Uterus (tissue), 4 donors: ENCODE measurements around the gene RTEL1. TPM values are rescaled to one million over a fixed set of nuclear protein-coding genes. Genes with fewer than 3 reads are reported as not detected.

Experiments used
- DNase-seq, 2 donors: peaks; one replicate each; pipeline ENCODE4 v3.0.0-alpha.2; 2019 to 2020
- H3K27ac ChIP-seq, 2 donors: fragments of 200-600 bp; sonication (generic); 1 replicate in 1 of 2; 2 replicates in 1 of 2; pipeline ENCODE4 v1.5.1; 2016 to 2018
- H3K27me3 ChIP-seq, 2 donors: fragments of 200-600 bp; sonication (generic); one replicate each; pipeline ENCODE4 v1.5.1; 2018 to 2019; ENCODE audit warnings: control low read depth in 1 of 2
- H3K36me3 ChIP-seq, 2 donors: fragments of 200-600 bp; sonication (generic); one replicate each; pipeline ENCODE4 v1.5.1; 2019; ENCODE audit warnings: control low read depth in 1 of 2
- H3K4me1 ChIP-seq, 2 donors: fragments of 200-600 bp; sonication (generic); one replicate each; pipeline ENCODE4 v1.5.1; 2018 to 2019; ENCODE audit warnings: control low read depth in 1 of 2
- H3K4me3 ChIP-seq, 2 donors: fragments of 200-600 bp; sonication (generic); 1 replicate in 1 of 2; 2 replicates in 1 of 2; pipeline ENCODE4 v1.5.1; 2018 to 2019; ENCODE audit warnings: mild to moderate bottlenecking in 1 of 2
- H3K9me3 ChIP-seq, 2 donors: fragments of 200-600 bp; sonication (generic); one replicate each; pipeline ENCODE4 v1.5.1; 2019; ENCODE audit warnings: control low read depth in 1 of 2
- POLR2A ChIP-seq, 2 donors: fragments of 450-650 bp; IDR thresholded peaks; one replicate each; pipeline ENCODE4 v1.6.1; 2016; ENCODE audit warnings: antibody characterized with exemption in 2 of 2, mild to moderate bottlenecking in 1 of 2, moderate library complexity in 1 of 2
- intact Hi-C: fragments of 100-400 bp; cut with DNase I; formaldehyde crosslinking; loops from one replicate; pipeline ENCODE4 v1.15.1; 2023; ENCODE audit warnings: low total_unique reads
- small RNA-seq: library from RNA; depleted of rRNA; stranded (forward); fragments of <200 nt; gene quantifications from one replicate; pipeline ENCODE3, GENCODE V24; 2016
- total RNA-seq, 4 donors: library from RNA; depleted of rRNA in 3 of 4; stranded (reverse); fragments of >200 nt in 3 of 4; gene quantifications; one replicate each; pipeline versions ENCODE4 v1.1.0 to v1.2.4, GENCODE V29; 2014 to 2023
- TF ChIP-seq, protein P1 (sequence below), 4 experiments: fragments of 200-600 bp in 2 of 4; fragments of 450-650 bp in 2 of 4; sonication (generic) in 2 of 4; IDR thresholded peaks; one replicate each; pipeline ENCODE4 v1.5.1; 2016 to 2019; ENCODE audit warnings: antibody characterized with exemption in 4 of 4, mild to moderate bottlenecking in 2 of 4, moderate library complexity in 1 of 4
- donor health status: DM: yes; HTN: yes; CAD: no.

RTEL1 gene
- total RNA-seq, 4 donors from 2014 or later: 17.4 to 56.5 (median 26.6) TPM

DNA sequence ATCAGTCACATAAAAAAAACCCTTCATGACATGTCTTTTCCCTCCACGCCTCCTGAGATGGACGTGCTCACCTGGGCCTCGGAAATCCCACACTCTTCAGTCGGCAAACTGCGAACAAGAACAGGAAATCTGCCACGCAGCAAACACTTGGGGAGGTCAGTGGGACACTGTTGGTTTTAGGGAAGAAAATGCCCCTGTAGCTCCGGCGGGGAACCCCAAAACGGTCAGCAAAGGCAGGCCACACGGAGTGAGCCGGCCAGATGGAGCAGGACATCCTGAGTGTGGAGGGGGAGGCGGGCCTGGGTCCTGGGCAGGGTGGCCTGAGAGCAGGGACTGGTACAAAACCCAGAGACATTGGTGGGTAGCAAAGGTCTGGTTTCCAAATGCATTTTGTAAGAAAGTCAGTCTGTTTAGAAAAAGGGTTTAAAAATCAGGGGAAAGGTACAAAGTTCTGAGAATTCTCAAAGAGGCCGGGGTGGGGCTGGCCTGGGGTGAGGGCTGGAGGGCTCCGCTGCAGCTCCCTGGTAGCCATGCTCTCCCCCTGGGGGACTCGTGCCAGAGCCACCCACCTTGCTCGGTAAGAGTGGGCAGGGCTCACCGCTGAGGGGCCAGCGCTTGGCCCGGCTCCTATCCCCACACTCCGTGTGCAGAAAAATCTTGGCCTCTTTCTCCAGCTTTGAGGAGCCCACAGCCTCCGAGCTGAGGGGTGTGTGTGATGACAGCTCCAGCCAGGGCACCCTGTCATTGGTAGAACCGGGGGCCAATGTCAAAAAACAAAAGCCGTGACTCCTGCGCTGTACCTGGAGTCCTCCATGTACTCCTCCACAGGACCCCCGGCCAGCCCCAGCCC is 86.7 kb downstream of the RTEL1 start:
- Histone ChIP-seq H3K4me3 (no peak overlapping the region), H3K9me3 (no peaks in the 10 kb centered on the region), H3K36me3 (no peaks in the 10 kb centered on the region), H3K27me3 (no peaks in the 10 kb centered on the region), H3K27ac (no peak overlapping the region), H3K4me1 (peaks cover 0 to 16% of the 10 kb centered on the region in 2 donors)
- TF ChIP-seq, protein P1, sequence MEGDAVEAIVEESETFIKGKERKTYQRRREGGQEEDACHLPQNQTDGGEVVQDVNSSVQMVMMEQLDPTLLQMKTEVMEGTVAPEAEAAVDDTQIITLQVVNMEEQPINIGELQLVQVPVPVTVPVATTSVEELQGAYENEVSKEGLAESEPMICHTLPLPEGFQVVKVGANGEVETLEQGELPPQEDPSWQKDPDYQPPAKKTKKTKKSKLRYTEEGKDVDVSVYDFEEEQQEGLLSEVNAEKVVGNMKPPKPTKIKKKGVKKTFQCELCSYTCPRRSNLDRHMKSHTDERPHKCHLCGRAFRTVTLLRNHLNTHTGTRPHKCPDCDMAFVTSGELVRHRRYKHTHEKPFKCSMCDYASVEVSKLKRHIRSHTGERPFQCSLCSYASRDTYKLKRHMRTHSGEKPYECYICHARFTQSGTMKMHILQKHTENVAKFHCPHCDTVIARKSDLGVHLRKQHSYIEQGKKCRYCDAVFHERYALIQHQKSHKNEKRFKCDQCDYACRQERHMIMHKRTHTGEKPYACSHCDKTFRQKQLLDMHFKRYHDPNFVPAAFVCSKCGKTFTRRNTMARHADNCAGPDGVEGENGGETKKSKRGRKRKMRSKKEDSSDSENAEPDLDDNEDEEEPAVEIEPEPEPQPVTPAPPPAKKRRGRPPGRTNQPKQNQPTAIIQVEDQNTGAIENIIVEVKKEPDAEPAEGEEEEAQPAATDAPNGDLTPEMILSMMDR (IDR thresholded peaks at IDR 0.05): no peak
- TF ChIP-seq POLR2A (IDR thresholded peaks at IDR 0.05): no peak
- DNase-seq: no peak
- intact Hi-C loops: no loop called here

DNA sequence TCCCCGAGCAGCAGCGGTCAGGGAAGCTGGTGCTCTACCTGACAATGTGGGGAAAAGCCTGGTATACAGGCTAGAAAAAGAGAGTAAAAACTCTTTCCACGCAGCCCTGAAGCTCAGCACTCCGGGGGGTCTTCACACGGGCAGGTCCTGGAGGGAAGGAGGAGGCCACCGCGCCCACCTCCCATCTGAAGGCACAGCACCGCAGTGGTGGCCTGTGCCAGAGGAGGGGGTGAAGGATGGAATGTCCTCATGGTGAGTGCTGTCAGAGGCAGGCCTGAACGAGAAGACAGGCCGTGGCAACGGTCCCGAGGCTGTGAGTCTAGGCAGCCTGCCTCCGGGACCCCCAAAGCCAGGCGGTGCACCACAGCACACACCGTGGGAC is 87.3 kb downstream of the RTEL1 start:
- Histone ChIP-seq H3K36me3 (no peaks in the 10 kb centered on the region), H3K27me3 (no peaks in the 10 kb centered on the region), H3K27ac (no peak overlapping the region), H3K4me1 (peaks cover 0 to 16% of the 10 kb centered on the region in 2 donors), H3K9me3 (no peaks in the 10 kb centered on the region), H3K4me3 (no peak overlapping the region)
- TF ChIP-seq, protein P1 (IDR thresholded peaks at IDR 0.05): no peak
- no peak for TF ChIP-seq POLR2A (IDR thresholded peaks at IDR 0.05)
- intact Hi-C loops: no loop called here
- no peak for DNase-seq

Small RNA genes lying within 50 kb of the gene (small RNA-seq; reads per million reads assigned to genes)
- gene LIME1: not detected
- gene TNFRSF6B: not detected

Other genes starting within 250 kb of the RTEL1 start
- gene KCNQ2, start 185.7 kb upstream of the RTEL1 start, total RNA-seq: 1 to 10 TPM in 2 of 4 donors, not detected in 2; 1.2 to 4.9 TPM
- 1 to 10 TPM in 2 of 4 donors, not detected in 2; 1.1 to 1.5 TPM for gene EEF1A2, start 159.2 kb upstream of the RTEL1 start, total RNA-seq
- 100 to 1,000 TPM in 2 of 4 donors, 10 to 100 TPM in 2; 35.8 to 200 (median 88.6) TPM for gene PPDPF, start 137.5 kb upstream of the RTEL1 start, total RNA-seq
- gene PTK6, start 120.9 kb upstream of the RTEL1 start, total RNA-seq: under 1 TPM in 2 of 4 donors, not detected in 2; under 0.01 TPM
- gene SRMS, start 110.6 kb upstream of the RTEL1 start, total RNA-seq: not detected
- under 1 TPM in 2 of 4 donors, not detected in 2; 0.34 to 0.69 TPM for gene FNDC11, start 104.2 kb upstream of the RTEL1 start, total RNA-seq
- 10 to 100 TPM in 3 of 4 donors, 1 to 10 TPM in 1; 3.5 to 41.9 (median 22.1) TPM for gene HELZ2, start 84.1 kb upstream of the RTEL1 start, total RNA-seq
- gene GMEB2, start 31.2 kb upstream of the RTEL1 start, total RNA-seq: 10 to 100 TPM in 2 of 4 donors, 1 to 10 TPM in 2; 2.1 to 24.8 (median 11.5) TPM
- 10 to 100 TPM in 3 of 4 donors, 1 to 10 TPM in 1; 9.2 to 30.5 (median 20.9) TPM for gene STMN3, start 4.9 kb upstream of the RTEL1 start, total RNA-seq
- gene TNFRSF6B, start 38.3 kb downstream of the RTEL1 start, total RNA-seq: 1 to 10 TPM in 1 of 4 donors, under 1 TPM in 1, not detected in 2; 0.83 to 4.1 TPM
- gene ARFRP1, start 49.7 kb downstream of the RTEL1 start, total RNA-seq: 10 to 100 TPM; 26.1 to 59.8 (median 33.5) TPM
- gene ZGPAT, start 49.7 kb downstream of the RTEL1 start, total RNA-seq: 10 to 100 TPM in 3 of 4 donors, 1 to 10 TPM in 1; 1.5 to 37.9 (median 15.3) TPM
- 10 to 100 TPM in 1 of 4 donors, 1 to 10 TPM in 3; 2.6 to 10.5 (median 8.4) TPM for gene LIME1, start 78.4 kb downstream of the RTEL1 start, total RNA-seq
- 100 to 1,000 TPM in 1 of 4 donors, 10 to 100 TPM in 3; 10.5 to 120 (median 41.0) TPM for gene SLC2A4RG, start 81.5 kb downstream of the RTEL1 start, total RNA-seq
- 10 to 100 TPM in 3 of 4 donors, 1 to 10 TPM in 1; 5.0 to 62.8 (median 38.8) TPM for gene ZBTB46, start 173.0 kb downstream of the RTEL1 start, total RNA-seq
- not detected for gene ABHD16B, start 203.2 kb downstream of the RTEL1 start, total RNA-seq
- gene TPD52L2, start 207.0 kb downstream of the RTEL1 start, total RNA-seq: 10 to 100 TPM; 44.1 to 77.8 (median 62.0) TPM
- 10 to 100 TPM; 10.9 to 39.8 (median 25.6) TPM for gene DNAJC5, start 236.8 kb downstream of the RTEL1 start, total RNA-seq